ENCODE data around the gene SLC38A10.
A peak's percentile ranks its signal among the peaks of the same experiment; 100 is the strongest.

The SLC38A10 gene

DNA sequence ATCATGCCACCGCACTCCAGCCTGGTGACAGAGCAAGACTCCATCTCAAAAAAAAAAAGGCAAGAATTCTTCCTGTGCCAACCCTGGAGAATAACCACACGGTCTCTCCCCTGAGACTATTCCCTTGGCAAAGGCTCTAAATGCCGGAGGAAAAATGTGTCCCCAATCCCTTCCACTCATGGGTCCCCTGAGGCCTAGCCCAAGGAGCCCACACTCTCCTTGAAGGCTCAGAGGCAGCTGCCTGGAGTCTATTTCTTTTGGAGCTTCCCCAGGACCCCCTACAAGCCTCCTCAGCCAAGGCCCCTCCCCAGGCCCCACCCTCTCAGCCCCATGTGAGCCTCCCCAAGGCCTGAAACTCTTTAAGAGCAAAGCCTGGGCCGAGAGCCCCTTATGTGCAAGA lies 88.9 kb downstream of the SLC38A10 start:
- no peak overlapping the region for H3K4me3 ChIP-seq (ENCODE audit: low read depth, low read length)
- no peak for TF ChIP-seq CTCF (IDR thresholded peaks at IDR 0.05; ENCODE audit: low read depth, low read length)

DNA sequence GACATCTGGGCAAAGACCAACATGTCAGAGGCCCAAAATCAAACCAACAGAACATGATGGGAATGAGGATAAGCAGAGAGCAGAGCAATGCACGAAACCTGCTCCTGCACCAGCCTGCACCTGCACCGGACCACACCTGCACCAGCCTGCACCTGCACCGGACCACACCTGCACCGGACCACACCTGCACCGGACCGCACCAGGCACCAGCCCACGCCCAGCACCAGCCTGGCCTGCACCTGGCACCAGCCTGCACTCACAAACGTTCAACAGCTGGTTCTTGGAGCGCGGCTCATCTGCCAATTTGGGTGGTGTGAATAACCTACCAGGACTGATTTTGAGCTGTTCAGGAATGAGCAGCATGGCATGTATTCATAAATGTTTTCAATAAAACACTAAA lies 90.5 kb downstream of the SLC38A10 start:
- no peak for TF ChIP-seq CTCF (IDR thresholded peaks at IDR 0.05; ENCODE audit: low read depth, low read length)
- H3K4me3 ChIP-seq (ENCODE audit: low read depth, low read length) = no peak overlapping the region

GRCh38 chr17:81203136-81203535 lies 92.0 kb downstream of the SLC38A10 start:
- no peak for TF ChIP-seq CTCF (IDR thresholded peaks at IDR 0.05; ENCODE audit: low read depth, low read length)
- H3K4me3 ChIP-seq (ENCODE audit: low read depth, low read length) = no peak overlapping the region

- H3K4me3 ChIP-seq (ENCODE audit: low read depth, low read length) = no peak overlapping the region
- TF ChIP-seq CTCF (IDR thresholded peaks at IDR 0.05; ENCODE audit: low read depth, low read length) = no peak
Observed at GRCh38 chr17:81202318-81202717, 92.8 kb downstream of the SLC38A10 start.

DNA sequence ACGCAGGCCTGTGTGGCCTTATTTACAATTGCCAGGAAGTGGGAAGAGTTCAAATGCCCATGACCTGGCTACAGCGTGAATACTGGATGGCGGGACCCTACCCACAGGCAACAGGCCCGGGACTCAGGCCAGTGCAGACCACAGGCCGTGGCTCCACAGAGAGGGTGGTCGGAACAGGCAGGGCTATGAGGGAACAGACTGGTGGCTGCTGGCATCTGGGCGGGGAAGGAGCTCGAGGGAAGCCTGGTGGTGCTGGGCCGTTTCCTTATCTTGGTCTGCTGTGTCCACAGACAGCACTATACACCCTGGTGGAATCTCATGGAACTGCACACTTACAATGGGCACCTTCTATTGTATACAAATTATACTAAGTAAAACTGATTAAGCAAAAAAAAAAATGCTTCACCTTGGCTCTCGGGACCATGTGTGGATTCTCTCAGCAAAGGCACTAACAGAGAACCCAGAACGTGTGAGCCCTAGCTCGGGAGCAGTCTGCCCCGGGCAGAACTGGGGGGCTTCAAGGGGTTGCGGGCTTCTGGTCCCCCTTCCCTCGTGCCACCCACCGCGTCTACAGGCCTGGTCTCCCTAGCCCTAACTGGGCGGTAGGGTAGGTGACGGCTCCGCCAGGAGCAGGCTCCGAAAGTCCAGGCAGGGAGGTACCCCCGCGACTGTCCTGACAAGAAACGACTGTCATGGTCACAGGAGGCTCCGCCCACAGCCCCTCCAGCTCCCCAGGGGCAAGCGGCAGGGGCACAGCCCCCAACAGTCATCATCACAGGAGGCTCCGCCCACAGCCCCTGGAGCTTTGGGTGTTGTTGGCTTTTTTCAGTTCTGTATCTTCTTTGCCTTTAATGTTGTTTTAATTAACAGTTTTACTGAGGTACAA lies 94.2 kb downstream of the SLC38A10 start:
- no peak overlapping the region for H3K4me3 ChIP-seq (ENCODE audit: low read depth, low read length)
- TF ChIP-seq CTCF (IDR thresholded peaks at IDR 0.05; ENCODE audit: low read depth, low read length) = peak; percentile 64

- no peak for TF ChIP-seq CTCF (IDR thresholded peaks at IDR 0.05; ENCODE audit: low read depth, low read length)
- no peak overlapping the region for H3K4me3 ChIP-seq (ENCODE audit: low read depth, low read length)
Observed at GRCh38 chr17:81200201-81200600, 94.9 kb downstream of the SLC38A10 start.

DNA sequence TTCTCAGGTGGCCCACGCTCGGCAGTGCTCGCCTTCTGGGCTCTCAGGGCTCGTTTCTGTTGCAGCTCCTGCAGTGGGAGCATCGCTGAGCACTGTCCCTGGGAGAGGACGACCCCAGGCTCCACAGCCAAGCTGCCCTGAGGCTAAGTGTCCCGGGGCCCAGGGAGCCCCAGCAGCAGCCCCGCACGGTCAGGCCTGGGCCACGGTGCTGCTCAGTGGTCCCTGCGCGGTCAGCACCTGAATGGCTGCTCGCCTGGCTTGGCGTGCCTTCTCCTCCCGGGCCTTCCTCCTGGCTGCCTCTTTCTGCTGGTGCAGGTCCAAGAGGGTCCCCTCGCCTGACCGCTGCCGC lies 95.7 kb downstream of the SLC38A10 start:
- no peak for TF ChIP-seq CTCF (IDR thresholded peaks at IDR 0.05; ENCODE audit: low read depth, low read length)
- H3K4me3 ChIP-seq (ENCODE audit: low read depth, low read length) = no peak overlapping the region

Measured in WI38 (cell line).